HG03354 (cell line): ENCODE measurements around the gene ZDHHC3.

Experiments used
- ATAC-seq: cut with Tn5 transposase; IDR thresholded peaks from one replicate; pipeline ENCODE4 v1.9.1; 2021; ENCODE audit warnings: mild to moderate bottlenecking; ENCODE audit not compliant: unreplicated experiment, poor library complexity, severe bottlenecking

The ZDHHC3 gene

DNA sequence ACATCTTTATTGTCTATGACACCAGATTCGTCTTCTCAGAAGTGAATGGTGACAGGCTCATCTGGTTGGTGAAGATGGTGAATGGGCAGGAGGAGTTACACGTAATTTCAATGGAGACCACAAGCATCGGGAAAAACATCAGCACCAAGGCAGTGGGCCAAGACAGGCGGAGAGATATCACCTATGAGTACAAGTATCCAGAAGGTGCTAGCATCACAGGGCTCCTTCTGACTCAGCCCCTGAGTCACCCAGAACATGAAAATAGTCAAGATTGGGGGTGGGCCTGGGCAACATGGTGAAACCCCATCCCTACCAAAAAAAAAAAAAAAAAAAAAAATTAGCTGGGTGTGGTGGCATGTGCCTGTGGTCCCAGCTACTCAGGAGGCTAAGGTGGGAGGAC lies 69.0 kb downstream of the ZDHHC3 start:
- no peak for ATAC-seq

- ATAC-seq: no peak
Measured at GRCh38 chr3:44905446-44906157, 70.4 kb downstream of the ZDHHC3 start.

GRCh38 chr3:44903751-44904150 lies 72.2 kb downstream of the ZDHHC3 start:
- ATAC-seq: no peak

DNA sequence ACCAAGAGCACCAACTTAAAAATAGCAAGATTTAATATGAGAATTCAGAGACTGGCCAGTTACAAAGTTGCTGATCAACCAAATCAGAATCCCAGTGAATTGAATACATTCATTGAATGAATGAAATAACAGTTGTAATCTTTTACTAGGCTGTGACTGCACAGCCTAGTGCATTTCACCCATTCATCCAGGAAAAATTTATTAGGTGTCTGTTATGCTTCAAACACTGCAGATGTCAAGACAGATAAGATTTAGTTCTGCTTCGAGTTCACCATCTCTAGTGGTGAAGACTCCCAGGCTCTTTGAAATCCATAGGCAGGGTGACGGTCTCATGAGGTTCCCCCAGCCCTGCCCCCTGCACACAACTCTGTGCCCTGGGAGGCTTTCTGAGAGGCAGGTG lies 72.7 kb downstream of the ZDHHC3 start:
- no peak for ATAC-seq

DNA sequence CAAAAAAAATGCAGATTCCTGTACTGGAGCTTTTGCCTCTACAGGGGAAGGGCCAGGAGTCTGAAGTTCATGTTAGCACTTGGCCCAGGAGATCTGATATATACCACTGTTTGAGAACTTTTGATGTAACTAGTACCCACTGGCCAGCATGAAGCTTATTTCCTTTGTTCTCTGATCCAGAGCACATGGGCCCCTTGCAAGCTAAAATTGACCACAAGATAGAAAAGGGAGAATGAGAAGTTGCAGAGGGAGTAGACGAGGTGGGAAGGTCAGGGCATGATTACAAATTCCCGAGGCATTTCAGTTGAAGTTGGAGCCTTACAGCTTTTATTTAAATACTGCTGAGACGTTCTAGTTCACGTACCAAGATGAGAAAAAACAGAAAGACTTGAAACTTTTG lies 73.3 kb downstream of the ZDHHC3 start:
- no peak for ATAC-seq

- ATAC-seq: no peak
Measured at GRCh38 chr3:44899683-44900367, 76.1 kb downstream of the ZDHHC3 start.

DNA sequence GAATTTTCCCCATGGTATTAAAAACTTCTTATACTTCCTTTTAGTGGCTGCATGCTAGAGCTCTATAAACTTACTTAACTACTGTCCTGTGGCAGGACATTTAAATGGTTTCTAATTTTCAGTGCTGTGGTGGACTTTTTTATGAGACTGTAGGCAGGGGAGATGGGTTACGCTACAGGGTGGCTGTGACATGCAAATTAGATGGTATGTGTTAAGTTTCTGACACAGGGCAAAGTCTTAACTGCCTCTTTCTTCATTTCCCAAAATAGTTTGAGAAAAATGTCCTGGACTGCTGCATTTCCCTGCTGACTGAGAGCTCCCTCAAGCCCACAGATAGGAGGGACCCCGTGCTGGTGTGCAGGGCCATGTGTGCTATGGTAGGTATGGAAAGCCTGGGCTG lies 79.5 kb downstream of the ZDHHC3 start:
- ATAC-seq: no peak

DNA sequence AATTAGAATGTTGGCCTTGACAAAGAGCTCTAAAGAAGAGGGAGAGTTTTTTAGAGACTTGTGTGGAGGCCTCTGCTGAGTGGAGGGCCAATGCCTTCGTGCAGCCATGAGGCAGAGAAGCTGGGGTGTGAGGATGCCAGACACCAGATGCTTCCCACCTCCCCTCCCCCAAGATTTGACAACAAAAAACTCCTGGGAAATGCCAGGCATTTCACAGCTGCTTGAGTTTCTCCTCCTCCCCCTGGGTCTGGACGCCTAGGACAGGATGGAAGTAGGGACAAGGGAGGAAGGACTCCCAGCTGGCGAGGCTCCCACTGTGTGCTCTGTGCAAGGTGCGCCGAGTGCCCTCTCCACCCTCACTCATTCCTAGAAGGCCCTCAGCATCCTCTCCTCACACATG lies 81.5 kb downstream of the ZDHHC3 start:
- ATAC-seq: no peak

DNA sequence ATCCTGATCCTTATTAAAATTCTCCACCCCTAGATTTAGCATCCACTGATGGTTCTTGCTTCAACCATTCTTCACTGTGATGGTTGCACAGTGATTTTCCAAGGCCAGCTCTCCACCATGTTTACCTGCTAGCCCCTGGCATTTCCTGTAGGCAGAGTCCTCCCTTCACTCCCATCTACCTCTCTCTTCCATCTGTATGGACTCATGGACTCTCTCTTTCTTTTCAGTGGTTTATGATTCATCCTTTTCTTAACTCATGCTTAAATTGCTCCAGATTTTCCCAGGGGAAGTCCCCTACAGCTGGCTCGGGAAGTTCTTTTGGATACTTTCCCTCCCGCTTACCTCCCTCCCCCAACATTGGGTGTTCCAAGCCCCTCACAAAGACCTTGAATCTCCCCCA lies 82.9 kb downstream of the ZDHHC3 start:
- no peak for ATAC-seq

- no peak for ATAC-seq
Measured at GRCh38 chr3:44892689-44893088, 83.3 kb downstream of the ZDHHC3 start.

- no peak for ATAC-seq
Measured at GRCh38 chr3:44890852-44891251, 85.1 kb downstream of the ZDHHC3 start.

DNA sequence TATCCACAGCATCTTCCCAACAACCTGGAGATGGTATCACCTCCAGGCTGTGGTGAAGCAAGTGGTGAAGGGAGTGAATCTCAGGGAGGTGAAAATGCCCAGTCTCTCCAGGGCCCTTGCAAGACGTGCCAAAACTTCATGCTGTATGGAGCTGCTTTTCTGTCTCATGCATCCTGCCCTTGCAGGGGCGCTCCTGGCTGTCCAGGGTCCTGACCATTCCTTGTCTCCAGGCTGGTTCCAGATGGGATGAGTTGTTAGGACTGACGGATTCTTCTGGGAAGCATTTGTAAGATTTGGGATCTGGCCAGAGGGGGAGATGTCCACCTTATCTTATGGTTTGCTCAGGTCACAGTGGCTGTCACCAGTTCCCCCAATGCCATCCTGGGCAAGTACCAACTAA lies 85.7 kb downstream of the ZDHHC3 start:
- ATAC-seq: no peak

DNA sequence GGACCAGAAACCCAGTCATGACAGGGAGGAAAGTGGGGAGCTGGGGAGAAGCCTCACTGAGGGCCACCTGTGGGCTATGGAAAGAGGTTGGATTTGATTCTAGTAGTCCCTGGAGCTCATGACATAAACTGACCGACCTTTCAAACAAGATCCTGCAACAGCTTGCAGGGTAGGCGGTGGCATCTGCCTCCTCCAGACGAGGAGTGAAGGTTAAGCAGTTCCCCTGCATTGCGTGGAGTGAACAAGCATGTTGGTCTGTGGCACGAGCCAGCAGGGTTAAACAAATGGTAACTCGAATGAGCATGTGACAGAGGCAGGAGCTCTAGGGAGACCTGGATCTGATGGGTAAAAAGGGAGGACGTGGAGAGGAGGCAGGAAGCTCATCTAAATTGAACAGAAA lies 88.9 kb downstream of the ZDHHC3 start:
- ATAC-seq: no peak

DNA sequence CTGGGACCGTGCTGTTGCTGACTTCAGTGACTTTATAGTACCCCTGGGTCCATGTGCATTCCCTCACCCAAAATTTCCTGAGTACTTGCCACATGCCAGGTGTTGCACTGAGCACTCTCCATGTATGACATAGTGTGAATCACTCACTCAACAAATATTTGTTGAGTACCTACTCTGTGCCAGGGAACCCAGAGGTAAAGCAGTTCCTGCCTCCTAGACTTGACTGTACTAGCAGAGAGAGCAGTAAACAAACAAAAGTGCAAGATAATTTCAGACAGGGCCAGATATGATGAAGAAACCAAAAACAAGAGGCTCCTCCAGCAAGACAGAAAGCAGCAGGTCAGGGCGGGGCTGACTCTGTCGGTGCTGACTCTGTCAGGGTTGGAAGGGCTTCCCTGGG lies 89.4 kb downstream of the ZDHHC3 start:
- ATAC-seq: no peak

GRCh38 chr3:44885618-44886017 lies 90.4 kb downstream of the ZDHHC3 start:
- no peak for ATAC-seq

- ATAC-seq: no peak
Measured at GRCh38 chr3:44883999-44884431, 92.0 kb downstream of the ZDHHC3 start.

DNA sequence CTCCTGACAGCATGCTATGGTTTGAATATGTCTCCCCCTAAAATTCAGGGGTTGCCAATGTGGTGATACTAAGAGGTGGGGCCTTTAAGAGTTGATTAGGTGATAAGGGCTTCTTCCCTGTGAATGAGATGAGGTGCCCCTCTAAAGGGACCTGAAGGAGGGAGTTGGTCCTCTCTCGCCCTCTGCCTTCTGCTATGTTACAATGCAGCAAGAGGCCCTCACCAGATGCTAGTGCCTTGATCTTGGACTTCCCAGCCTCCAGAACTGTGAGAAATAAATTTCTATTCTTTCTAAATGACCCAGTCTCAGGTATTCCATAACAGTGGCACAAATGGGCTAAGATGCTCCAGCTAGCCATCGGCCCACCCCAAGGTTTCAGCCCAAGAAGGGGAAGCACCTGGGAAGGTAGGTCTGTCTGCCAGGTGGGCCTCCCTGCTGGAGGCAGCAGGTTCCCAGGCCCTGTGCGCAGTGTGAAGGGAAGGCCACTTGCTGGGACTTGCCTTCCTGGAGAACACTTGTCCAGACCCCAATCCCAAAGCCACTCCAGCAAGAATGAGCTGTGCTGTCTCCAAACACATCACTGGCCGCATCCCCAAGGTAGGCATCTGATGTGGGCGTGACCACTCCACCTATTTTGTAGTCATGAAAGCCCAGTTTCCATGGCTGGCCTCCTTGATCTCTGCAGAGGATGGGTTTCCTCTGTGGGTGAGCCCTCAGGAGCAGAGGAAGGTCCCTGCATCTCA lies 92.6 kb downstream of the ZDHHC3 start:
- ATAC-seq: no peak

- ATAC-seq: no peak
Measured at GRCh38 chr3:44880284-44880683, 95.7 kb downstream of the ZDHHC3 start.

- no peak for ATAC-seq
Measured at GRCh38 chr3:44877333-44877732, 98.6 kb downstream of the ZDHHC3 start.

DNA sequence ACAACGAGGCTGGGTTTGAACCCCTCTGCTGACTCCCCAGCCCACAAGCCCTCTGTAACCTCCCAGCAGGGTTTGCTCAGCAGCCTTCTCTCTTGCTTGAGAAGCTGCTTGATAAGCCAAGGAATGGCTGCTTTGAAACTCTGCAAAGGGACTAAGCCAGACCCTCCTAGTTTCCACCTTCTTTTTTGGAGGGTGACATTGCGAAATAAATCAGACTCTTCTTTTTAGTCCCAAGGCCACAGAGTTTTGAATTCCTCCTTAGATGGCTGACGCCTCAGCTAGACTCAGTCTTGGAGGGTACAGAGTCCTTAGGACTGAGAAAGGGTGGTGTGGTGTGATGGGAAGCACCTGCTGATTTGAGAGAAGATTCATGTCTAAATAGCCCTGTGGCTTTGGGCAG lies 100.4 kb downstream of the ZDHHC3 start:
- no peak for ATAC-seq
